Lower leg skin (tissue), 4 donors: ENCODE results near the gene KLHDC9. TPM values are rescaled to one million over a fixed set of nuclear protein-coding genes. Genes with fewer than 3 reads are reported as not detected.
"Not testable (repeated sequence)": the region's sequence is repeated elsewhere in the genome, so short reads cannot be mapped to it uniquely, and the experiment has no call there.

ENCODE experiments used
- DNase-seq, 2 donors: peaks; one replicate each; pipeline ENCODE4 v3.0.0-alpha.2; 2019; ENCODE audit warnings: low spot score in 2 of 2
- H3K4me3 ChIP-seq: fragments of 200-600 bp; sonication (generic); 2 replicates; pipeline ENCODE4 v1.5.1; 2017; ENCODE audit warnings: mild to moderate bottlenecking, low read depth; ENCODE audit not compliant: poor library complexity, severe bottlenecking
- CTCF ChIP-seq, 3 donors: fragments of 450-650 bp; IDR thresholded peaks; one replicate each; pipeline ENCODE4 v1.5.1; 2016; ENCODE audit warnings: antibody characterized with exemption in 3 of 3, mild to moderate bottlenecking in 3 of 3, moderate library complexity in 2 of 3
- POLR2A ChIP-seq, 2 donors: fragments of 450-650 bp; IDR thresholded peaks; one replicate each; pipeline ENCODE4 v1.6.1; 2016 to 2017; ENCODE audit warnings: antibody characterized with exemption in 2 of 2, mild to moderate bottlenecking in 1 of 2, moderate library complexity in 1 of 2
- WGBS, 2 donors: methylation state at CpG; one replicate each; pipeline ENCODE4 v1.1.5; 2018; 5-methylcytosine and 5-hydroxymethylcytosine counted together
- intact Hi-C: fragments of 100-400 bp; cut with DNase I; formaldehyde crosslinking; loops from one replicate; pipeline ENCODE4 v1.15.0; 2023; ENCODE audit warnings: low total_unique reads
- total RNA-seq, 4 donors: library from RNA; depleted of rRNA; stranded (reverse); fragments of >200 nt; gene quantifications; one replicate each; pipeline ENCODE4 v1.1.0, GENCODE V29; 2016

KLHDC9 gene
- total RNA-seq, 4 donors from 2014 or later = 0.42 to 4.2 (median 1.9) TPM

GRCh38 chr1:161114556-161114955 is 16.4 kb downstream of the KLHDC9 start:
- no peak for DNase-seq
- intact Hi-C loops = no loop called here
- WGBS, 2 donors = 81 to 85% methylated on average over 2 of the region's 2 CpGs
- no peak overlapping the region for H3K4me3 ChIP-seq
- TF ChIP-seq POLR2A (IDR thresholded peaks at IDR 0.05) (no peak), CTCF (IDR thresholded peaks at IDR 0.05) (no peak)

DNA sequence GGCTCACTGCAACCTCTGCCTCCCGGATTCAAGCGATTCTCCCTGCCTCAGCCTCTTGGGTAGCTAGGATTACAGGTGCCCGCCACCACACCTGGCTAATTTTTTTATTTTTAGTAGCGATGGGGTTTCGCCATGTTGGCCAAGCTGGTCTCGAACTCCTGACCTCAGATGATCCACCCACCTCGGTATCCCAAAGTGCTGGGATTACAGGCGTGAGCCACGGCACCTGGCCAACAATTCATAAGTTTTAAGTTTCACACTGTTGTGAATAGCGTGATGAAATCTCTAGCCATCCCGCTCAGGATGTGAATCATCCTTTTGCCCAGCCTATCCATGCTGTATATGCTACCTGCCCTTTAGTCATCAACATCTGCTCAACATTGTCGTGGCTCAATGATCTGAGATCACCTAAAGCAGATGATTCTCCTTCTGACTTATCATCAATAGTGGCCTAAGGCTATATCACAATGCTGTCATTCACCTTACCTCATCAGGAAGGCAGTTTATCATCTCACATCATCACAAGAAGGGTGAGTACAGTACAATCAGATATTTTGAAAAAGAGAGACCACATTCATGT is 17.1 kb downstream of the KLHDC9 start:
- WGBS, 2 donors = 71 to 73% methylated on average over 12 of the region's 12 CpGs
- intact Hi-C loops = no loop called here

GRCh38 chr1:161115961-161116360 is 17.8 kb downstream of the KLHDC9 start:
- DNase-seq, H3K4me3 ChIP-seq, intact Hi-C loops: not testable (repeated sequence)
- WGBS, 2 donors = 87 to 89% methylated on average over 6 of the region's 6 CpGs

More for the DNA sequence above, 17.1 kb downstream of the KLHDC9 start:
- TF ChIP-seq CTCF (IDR thresholded peaks at IDR 0.05) (no peak), POLR2A (IDR thresholded peaks at IDR 0.05) (no peak)
- DNase-seq = no peak
- H3K4me3 ChIP-seq = no peak overlapping the region

DNA sequence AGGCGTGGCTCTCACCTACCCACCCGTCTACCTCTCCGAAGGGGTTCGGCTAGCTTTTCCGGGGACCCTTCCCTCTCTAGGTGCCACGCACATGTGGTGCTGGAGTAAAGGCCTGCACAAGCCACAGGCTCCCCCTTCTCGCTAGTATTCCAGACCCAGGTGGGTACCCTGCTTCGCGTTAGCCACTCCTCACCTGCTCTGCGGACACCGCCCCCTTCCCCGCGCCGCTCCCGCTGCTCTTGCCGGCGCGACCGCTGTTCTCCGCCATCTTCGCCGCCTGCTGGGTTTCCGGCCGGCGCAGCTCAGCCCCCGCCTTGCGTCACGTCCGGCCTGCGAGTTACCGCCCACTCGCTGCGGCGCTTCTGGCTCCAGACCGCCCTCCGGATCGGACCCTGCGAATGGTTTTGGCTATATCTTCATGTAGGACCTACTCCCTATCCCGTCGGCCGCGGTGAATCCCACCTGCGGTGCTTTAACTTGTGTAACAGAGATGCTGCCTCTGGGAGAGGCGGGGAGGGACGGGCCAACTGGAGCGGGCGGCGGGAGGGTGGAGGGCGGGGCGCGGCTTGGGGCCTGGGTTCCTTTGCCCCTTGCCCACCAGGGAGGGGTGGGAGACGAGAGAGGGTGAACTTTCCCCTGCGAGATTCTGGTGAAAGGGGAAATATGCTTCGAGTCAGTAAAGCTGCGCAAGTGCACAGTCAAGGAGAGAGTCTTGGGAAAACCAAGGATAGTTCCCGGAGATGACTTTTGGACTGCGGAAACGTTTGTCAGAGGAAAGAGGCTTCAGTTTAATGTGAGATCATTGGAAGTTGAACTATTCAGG is 19.8 kb downstream of the KLHDC9 start, which contains the start of the genes NIT1 and PFDN2:
Gene NIT1, plus strand, starts transcription at position 347 of the 823 bp plus-strand sequence. Its CDS starts 72 bp downstream, at position 419.
Gene PFDN2, minus strand, starts transcription at position 279 of the 823 bp plus-strand sequence. Its CDS starts 11 bp downstream, at position 268.
- WGBS, 2 donors = 1% methylated on average over 38 to 54 of the region's 58 CpGs
- TF ChIP-seq CTCF (IDR thresholded peaks at IDR 0.05) (no peak), POLR2A (IDR thresholded peaks at IDR 0.05) (peak in 1 of 2 donors; percentile 67)
- DNase-seq = peak; percentile 77 to 96
- intact Hi-C loops = no loop called here
- H3K4me3 ChIP-seq = peak within 1 kb of the TSS; percentile 98

- DNase-seq = no peak
- 23 to 35% methylated on average over 10 of the region's 10 CpGs for WGBS, 2 donors
- no peak for TF ChIP-seq CTCF (IDR thresholded peaks at IDR 0.05)
- no peak for TF ChIP-seq POLR2A (IDR thresholded peaks at IDR 0.05)
- intact Hi-C loops = no loop called here
- no peak overlapping the region for H3K4me3 ChIP-seq
Measured at GRCh38 chr1:161119092-161119903, 21.1 kb downstream of the KLHDC9 start.
